HCT116 (cell line): Measurements from ENCODE around the gene PSPC1. TPM values are rescaled to one million over a fixed set of nuclear protein-coding genes. Genes with fewer than 3 reads are reported as not detected.

Source experiments
- ATAC-seq: fragments of 200-7000 bp; cut with Tn5 transposase; 2 replicates; pipeline ENCODE4 v1.9.1; 2020; ENCODE audit warnings: mild to moderate bottlenecking, moderate library complexity
- BruUV-seq: library from RNA; stranded (reverse); fragments of 400-500 nt; replicated peaks from 2 replicates; lab custom pipeline; 2021; lab: Mats Ljungman, UMichigan
- CTCF ChIA-PET: fragments of 300-600 bp; sonication (Branson Sonifier 250); formaldehyde crosslinking; loops from one replicate; lab custom pipeline; 2021; ENCODE audit warnings: antibody characterized with exemption; lab: Charles Lee
- POLR2A ChIA-PET: fragments of 300-600, 350-600 bp; sonication (Branson Sonifier 250); formaldehyde crosslinking; loops from one replicate; lab custom pipeline; 2021; ENCODE audit warnings: antibody characterized with exemption; lab: Charles Lee
- RAD21 ChIA-PET, 2 experiments: fragments of 300-600 bp; sonication (Branson Sonifier 250); formaldehyde crosslinking; loops; one replicate each; lab custom pipeline; 2023; ENCODE audit warnings: low total read pairs in 2 of 2; ENCODE audit not compliant: uncharacterized antibody in 2 of 2, unreplicated experiment in 2 of 2, low non-redundant PET in 1 of 2; lab: Charles Lee
- DNase-seq: peaks from one replicate; pipeline ENCODE4 v3.0.0-alpha.2; 2010; ENCODE audit warnings: low read depth, low spot score
- H2AFZ ChIP-seq: fragments of 200-600 bp; shearing (Covaris generic), sonication (generic); 2 replicates; pipeline ENCODE4 v1.6.1; 2017; ENCODE audit warnings: low read depth, mixed run types, mixed read lengths, antibody characterized with exemption, low read length; ENCODE audit not compliant: poor library complexity, severe bottlenecking
- H3K27ac ChIP-seq: 2 replicates; pipeline ENCODE4 v1.5.1; 2012; ENCODE audit warnings: low read depth, low read length
- H3K27me3 ChIP-seq: fragments of 200-600 bp; sonication (generic); 2 replicates; pipeline ENCODE4 v1.6.1; 2016; ENCODE audit warnings: mixed run types, low read length, mixed read lengths; ENCODE audit not compliant: insufficient read depth
- H3K36me3 ChIP-seq, 2 experiments: fragments of 200-500 bp in 1 of 2; fragments of 200-600 bp in 1 of 2; sonication (Bioruptor generic) in 1 of 2; sonication (generic) in 1 of 2; 2 replicates each; pipeline versions ENCODE4 v1.5.1 to v1.6.1; 2014 to 2016; ENCODE audit warnings: low read length in 2 of 2, inconsistent platforms in 1 of 2, mixed read lengths in 1 of 2, mixed run types in 1 of 2; ENCODE audit not compliant: insufficient read depth in 2 of 2, control insufficient read depth in 1 of 2
- H3K4me1 ChIP-seq, 2 experiments: fragments of 200-600 bp in 1 of 2; sonication (generic) in 1 of 2; 2 replicates each; pipeline versions ENCODE4 v1.5.1 to v1.6.1; 2012 to 2017; ENCODE audit warnings: low read length in 2 of 2, inconsistent platforms in 1 of 2, mild to moderate bottlenecking in 1 of 2, mixed read lengths in 1 of 2, mixed run types in 1 of 2, moderate library complexity in 1 of 2; ENCODE audit not compliant: insufficient read depth in 2 of 2, control insufficient read depth in 1 of 2
- H3K4me2 ChIP-seq: fragments of 200-600 bp; sonication (generic); 2 replicates; pipeline ENCODE4 v1.6.1; 2017; ENCODE audit warnings: mixed run types, low read length, mixed read lengths
- H3K4me3 ChIP-seq, 2 experiments: fragments of 200-600 bp in 1 of 2; sonication (generic) in 1 of 2; replicated peaks in 1 of 2; 2 replicates each; pipeline ENCODE4 v1.5.1; 2011 to 2016; ENCODE audit warnings: low read length in 2 of 2, control low read depth in 1 of 2, low read depth in 1 of 2, mild to moderate bottlenecking in 1 of 2, mixed read lengths in 1 of 2, mixed run types in 1 of 2
- H3K79me2 ChIP-seq: fragments of 200-600 bp; sonication (generic); 2 replicates; pipeline ENCODE4 v1.6.1; 2017; ENCODE audit warnings: mild to moderate bottlenecking, mixed run types, low read length, moderate library complexity, mixed read lengths; ENCODE audit not compliant: insufficient read depth
- H3K9ac ChIP-seq: fragments of 200-600 bp; sonication (generic); 2 replicates; pipeline ENCODE4 v1.6.1; 2016; ENCODE audit warnings: low read length, mixed read lengths
- H3K9me2 ChIP-seq: fragments of 200-600 bp; sonication (generic), shearing (Covaris generic); 2 replicates; pipeline ENCODE4 v1.6.1; 2017; ENCODE audit warnings: mixed run types, mild to moderate bottlenecking, moderate library complexity; ENCODE audit not compliant: insufficient read depth
- H3K9me3 ChIP-seq, 2 experiments: fragments of 200-500 bp in 1 of 2; fragments of 200-600 bp in 1 of 2; sonication (Bioruptor generic) in 1 of 2; sonication (generic) in 1 of 2; 2 replicates each; pipeline ENCODE4 v1.6.1; 2014 to 2017; ENCODE audit warnings: low read length in 2 of 2, mixed read lengths in 2 of 2, inconsistent platforms in 1 of 2, low read depth in 1 of 2, mild to moderate bottlenecking in 1 of 2, mixed run types in 1 of 2, moderate library complexity in 1 of 2; ENCODE audit not compliant: control insufficient read depth in 1 of 2, insufficient read depth in 1 of 2
- H4K20me1 ChIP-seq: fragments of 200-600 bp; sonication (generic), shearing (Covaris generic); 2 replicates; pipeline ENCODE4 v1.6.1; 2017; ENCODE audit warnings: mixed run types, mild to moderate bottlenecking, moderate library complexity; ENCODE audit not compliant: insufficient read depth
- CBX3 ChIP-seq: IDR thresholded peaks from 2 replicates; pipeline ENCODE4 v1.6.1; 2012; ENCODE audit warnings: low read depth
- CEBPB ChIP-seq: IDR thresholded peaks from 2 replicates; pipeline ENCODE4 v1.6.1; 2012; ENCODE audit warnings: low read depth
- EGR1 ChIP-seq: IDR thresholded peaks from 2 replicates; pipeline ENCODE4 v1.6.1; 2012; ENCODE audit warnings: low read depth
- EZH2 ChIP-seq: fragments of 200-600 bp; sonication (generic); IDR thresholded peaks from 2 replicates; pipeline ENCODE4 v1.6.1; 2017; ENCODE audit warnings: antibody characterized with exemption, mixed run types
- EZH2phosphoT487 ChIP-seq: fragments of 200-600 bp; IDR thresholded peaks from 2 replicates; pipeline ENCODE4 v1.6.1; 2018; ENCODE audit warnings: antibody characterized with exemption, borderline replicate concordance
- FOSL1 ChIP-seq: IDR thresholded peaks from 2 replicates; pipeline ENCODE4 v1.6.1; 2012; ENCODE audit warnings: low read depth
- JUND ChIP-seq: IDR thresholded peaks from 2 replicates; pipeline ENCODE4 v1.6.1; 2012
- POLR2A ChIP-seq: IDR thresholded peaks from 2 replicates; pipeline ENCODE4 v1.7.0; 2011; ENCODE audit warnings: borderline replicate concordance; ENCODE audit not compliant: insufficient read depth, insufficient read length; ENCODE audit errors: extremely low read depth
- POLR2AphosphoS5 ChIP-seq: IDR thresholded peaks from 2 replicates; pipeline ENCODE4 v1.6.1; 2011; ENCODE audit warnings: mild to moderate bottlenecking, low read depth, low read length, moderate library complexity
- RAD21 ChIP-seq: IDR thresholded peaks from 2 replicates; pipeline ENCODE4 v1.6.1; 2012; ENCODE audit warnings: low read depth, mild to moderate bottlenecking
- SRF ChIP-seq: IDR thresholded peaks from 2 replicates; pipeline ENCODE4 v1.6.1; 2012; ENCODE audit warnings: low read depth
- TCF7L2 ChIP-seq: IDR thresholded peaks from 2 replicates; pipeline ENCODE4 v1.7.0; 2011; ENCODE audit warnings: borderline replicate concordance, inconsistent platforms; ENCODE audit not compliant: insufficient read depth, insufficient read length; ENCODE audit errors: extremely low read depth
- YY1 ChIP-seq: IDR thresholded peaks from 2 replicates; pipeline ENCODE4 v1.6.1; 2011; ENCODE audit warnings: low read length, low read depth, moderate library complexity, mild to moderate bottlenecking; ENCODE audit not compliant: insufficient replicate concordance; ENCODE audit errors: extremely low read depth
- ZFX ChIP-seq: fragments of 450-650 bp; IDR thresholded peaks from 2 replicates; pipeline ENCODE4 v1.6.1; 2017
- intact Hi-C: fragments of 100-400 bp; cut with micrococcal nuclease; formaldehyde crosslinking; loops from 2 replicates; pipeline ENCODE4 v1.10.0; 2022
- total RNA-seq: library from RNA; stranded (reverse); gene quantifications from one replicate; pipeline ENCODE4 v1.2.1, GENCODE V29; 2021; ENCODE audit not compliant: unreplicated experiment
- TF ChIP-seq, protein P1 (sequence below): IDR thresholded peaks from 2 replicates; pipeline ENCODE4 v1.6.1; 2012

Gene PSPC1
- total RNA-seq, 1 experiment from 2014 or later, result 57.7 TPM

DNA sequence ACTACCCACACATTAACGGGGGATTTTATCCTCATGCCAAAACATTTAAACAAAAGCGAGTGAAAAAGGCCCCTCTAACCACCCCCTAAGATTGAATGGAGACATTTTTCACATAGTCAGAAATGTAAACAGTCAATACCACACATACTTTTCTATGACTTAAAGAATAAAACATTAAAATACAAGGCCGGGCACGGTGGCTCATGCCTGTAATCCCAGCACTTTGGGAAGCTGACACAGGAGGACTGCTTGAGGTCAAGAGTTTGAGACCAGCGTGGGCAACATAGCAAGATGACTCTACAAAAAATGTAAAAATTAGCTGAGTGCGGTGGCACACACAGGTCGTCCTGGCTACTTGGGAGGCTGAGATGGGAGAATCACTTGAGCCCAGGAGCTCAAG lies 102.0 kb downstream of the PSPC1 start:
- no TSS peak for BruUV-seq
- ATAC-seq, result no peak
- Histone ChIP-seq H3K27ac (no peak overlapping the region), H4K20me1 (peaks cover 6% of the 10 kb centered on the region; the same call in 1 of the 2 replicates), H3K79me2 (peaks cover 23% of the 10 kb centered on the region), H3K4me3 (no peak overlapping the region), H3K36me3 (peaks cover 0 to 8% of the 10 kb centered on the region in 2 experiments; a peak in 2 of 4 replicates), H3K27me3 (no peaks in the 10 kb centered on the region), H3K9me3 (no peaks in the 10 kb centered on the region), H3K9ac (no peak overlapping the region), H3K9me2 (no peaks in the 10 kb centered on the region), H3K4me1 (no peaks in the 10 kb centered on the region), H3K4me2 (no peak overlapping the region), H2AFZ (no peak overlapping the region)
- ChIA-PET POLR2A (no interaction called here), RAD21 (no interaction called here), CTCF (no interaction called here)
- intact Hi-C loops, result loop anchor here (2.0 kb wide), 1 partner anchor 20 kb away; no protein-coding TSS in a partner anchor
- DNase-seq, result no peak
- TF ChIP-seq EZH2, result no peak
- TF ChIP-seq FOSL1, result no peak
- TF ChIP-seq POLR2AphosphoS5, result no peak
- no peak for TF ChIP-seq RAD21
- TF ChIP-seq EZH2phosphoT487, result no peak
- no peak for TF ChIP-seq JUND
- TF ChIP-seq, protein P1, sequence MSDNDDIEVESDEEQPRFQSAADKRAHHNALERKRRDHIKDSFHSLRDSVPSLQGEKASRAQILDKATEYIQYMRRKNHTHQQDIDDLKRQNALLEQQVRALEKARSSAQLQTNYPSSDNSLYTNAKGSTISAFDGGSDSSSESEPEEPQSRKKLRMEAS, result no peak
- no peak for TF ChIP-seq EGR1
- no peak for TF ChIP-seq CEBPB
- no peak for TF ChIP-seq CBX3
- TF ChIP-seq YY1, result no peak
- TF ChIP-seq TCF7L2, result no peak

DNA sequence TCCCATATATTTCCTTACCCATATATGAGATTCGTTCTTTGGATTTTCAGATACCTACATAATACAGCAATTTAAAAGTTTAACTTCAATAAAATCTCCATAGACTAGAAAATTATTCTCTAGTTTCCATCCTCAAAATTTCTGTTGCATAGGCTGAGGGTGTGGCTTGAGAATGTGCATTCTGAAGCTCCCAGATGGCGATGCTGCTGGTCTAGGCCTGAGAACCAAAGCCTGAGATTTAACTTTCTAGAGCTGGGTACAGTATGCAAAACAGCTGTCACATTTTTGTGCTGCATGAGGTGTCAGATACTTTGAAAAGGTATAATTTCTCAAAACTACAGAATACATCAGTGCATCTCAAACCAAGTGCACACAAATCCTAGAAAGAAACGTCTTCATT lies 106.6 kb downstream of the PSPC1 start:
- no peaks in the 10 kb centered on the region for H3K27me3 ChIP-seq
- no peaks in the 10 kb centered on the region; the same call in 1 of the 2 replicates for H4K20me1 ChIP-seq
- intact Hi-C loops, result loop anchor here (5.0 kb wide), 1 partner anchor 156 kb away; no protein-coding TSS in a partner anchor
- no peaks in the 10 kb centered on the region for H3K4me1 ChIP-seq
- CTCF ChIA-PET, result no interaction called here
- DNase-seq (no peak), ATAC-seq (no peak)
- no peaks in the 10 kb centered on the region for H3K9me3 ChIP-seq
- H3K27ac ChIP-seq, result no peak overlapping the region
- no peak overlapping the region for H3K4me3 ChIP-seq
- TF ChIP-seq POLR2A (no peak), POLR2AphosphoS5 (no peak), SRF (no peak), EGR1 (no peak), ZFX (no peak), TCF7L2 (no peak)
- TF ChIP-seq, protein P1, result no peak
- TF ChIP-seq, all 23 proteins: peak for 0
- no TSS peak for BruUV-seq
- RAD21 ChIA-PET, result no interaction called here
- POLR2A ChIA-PET, result no interaction called here
- H2AFZ ChIP-seq, result no peak overlapping the region
- peaks cover 24 to 26% of the 10 kb centered on the region in 2 experiments; a peak in 3 of 4 replicates for H3K36me3 ChIP-seq
- no peak overlapping the region for H3K4me2 ChIP-seq
- no peak overlapping the region for H3K9ac ChIP-seq
- H3K79me2 ChIP-seq, result peaks cover 4% of the 10 kb centered on the region; the same call in 1 of the 2 replicates
- H3K9me2 ChIP-seq, result no peaks in the 10 kb centered on the region
